Measurements from ENCODE around the gene CSKMT. TPM values are rescaled to one million over a fixed set of nuclear protein-coding genes. Genes with fewer than 3 reads are reported as not detected.
A peak's percentile ranks its signal among the peaks of the same experiment; 100 is the strongest.

The CSKMT gene
- total and polyA plus RNA-seq, 10 of the 15 experiments (the other 5 are each of a cell fraction or from before 2014, with no cell fraction given) = 7.0 to 213 (median 21.6) TPM

DNA sequence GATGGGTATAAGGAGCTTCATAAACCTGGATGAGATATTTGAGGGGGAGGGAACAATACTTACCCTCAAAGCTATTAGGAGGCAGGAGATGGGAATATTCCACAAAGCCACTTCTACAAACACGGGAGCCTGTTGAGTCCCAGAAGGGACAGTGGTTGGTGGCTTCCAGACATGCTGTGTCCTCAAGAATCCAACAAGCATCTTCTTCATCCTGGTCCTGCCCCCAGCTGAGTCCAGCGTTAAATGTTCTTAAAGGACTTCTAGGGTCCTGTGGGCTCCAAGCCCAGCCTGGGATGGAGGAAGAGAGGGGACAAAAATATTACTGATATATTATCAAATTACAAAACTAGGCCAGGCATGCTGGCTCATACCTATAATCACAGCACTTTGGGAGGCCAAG lies 2.3 kb downstream of the CSKMT start:
- H3K4me2 ChIP-seq (ENCODE audit: control insufficient read depth, insufficient read depth) = peak overlapping the region; percentile 95
- peak overlapping the region; percentile 95 for H3K4me3 ChIP-seq
- in situ Hi-C loops (cut with MboI) = no loop called here
- peak overlapping the region; percentile 96; the same call in 1 of the 2 replicates for H3K9ac ChIP-seq (ENCODE audit: control insufficient read depth, insufficient read depth, low read length)
- no TSS peak for BruUV-seq (replicated peaks)
- SMC1A ChIA-PET (ENCODE audit: uncharacterized antibody, unreplicated experiment) = interaction anchor here (0.6 to 1.5 kb wide), 11 partner anchors 10 to 187 kb away, joined by 3 to 6 read pairs (median 3); partner anchors contain the start of genes B3GAT3, INTS5, TUT1 and ZBTB3
- H4K20me1 ChIP-seq (ENCODE audit: control insufficient read depth, insufficient read depth) = no peaks in the 10 kb centered on the region
- H3K79me2 ChIP-seq (ENCODE audit: control insufficient read depth, insufficient read depth, low read length) = peaks cover 71% of the 10 kb centered on the region
- 66% methylated on average over 2 of the region's 2 CpGs for WGBS (ENCODE audit: insufficient coverage, insufficient replicate concordance, low lambda C conversion rate, missing lambda C conversion rate)
- H3K9me3 ChIP-seq (replicated peaks; ENCODE audit: control insufficient read depth, insufficient read depth, low read length) = no peaks in the 10 kb centered on the region
- TF ChIP-seq ZBTB33 (IDR thresholded peaks at IDR 0.05) (no peak), CBFB (IDR thresholded peaks at IDR 0.05; ENCODE audit: low read depth) (0 out of 2 replicates have a peak, but pooled peaks have one; percentile 14), TAF1 (IDR thresholded peaks at IDR 0.05; ENCODE audit: borderline replicate concordance, low read depth, low read length) (no peak)
- intact Hi-C loops (cut with micrococcal nuclease; ENCODE audit: unreplicated experiment) = no loop called here
- H3K27me3 ChIP-seq (replicated peaks in 1 of 2; ENCODE audit: control insufficient read depth in 2 of 2, insufficient read depth in 2 of 2, low read length in 1 of 2) = no peaks in the 10 kb centered on the region
- FAIRE-seq = no peak
- RAD21 ChIA-PET (ENCODE audit: unreplicated experiment) = interaction anchor here (0.9 to 1.8 kb wide), 5 partner anchors 10 to 46 kb away, joined by 3 to 8 read pairs (median 3); partner anchors contain the start of gene B3GAT3
- POLR2A ChIA-PET = interaction anchor here (0.6 to 16.2 kb wide), 20 partner anchors 10 to 189 kb away, joined by 3 to 295 read pairs (median 5); partner anchors contain the start of genes B3GAT3, GANAB, HNRNPUL2 and INTS5
- no peak overlapping the region for H2AFZ ChIP-seq (ENCODE audit: control insufficient read depth, low read depth, low read length)
- H3K36me3 ChIP-seq (ENCODE audit: control insufficient read depth in 2 of 2, insufficient read depth in 2 of 2, low read length in 1 of 2) = peaks cover 5 to 11% of the 10 kb centered on the region in 2 experiments
- CTCF ChIA-PET = interaction anchor here (0.8 to 2.4 kb wide), 8 partner anchors 9 to 75 kb away, joined by 3 to 10 read pairs (median 4); partner anchors contain the start of genes TUT1 and UBXN1
- peak overlapping the region; percentile 95 for H3K27ac ChIP-seq (ENCODE audit: control insufficient read depth, insufficient read depth)
- H3K4me1 ChIP-seq (ENCODE audit: control insufficient read depth, insufficient read depth, low read length) = peaks cover 14% of the 10 kb centered on the region
- no peak for DNase-seq (ENCODE audit: low read depth, low spot score)
- ATAC-seq = no peak
